NCI-H187 treated with DMSO at 0.1 percent for 48 hours (cell line): ENCODE data around the gene DNAJC2.

ENCODE experiments used
- DNase-seq: peaks from one replicate; lab custom pipeline; 2025; lab: John Stamatoyannopoulos, UW

Gene DNAJC2

GRCh38 chr7:103344453-103345149 is at the start of gene DNAJC2:
Gene DNAJC2, minus strand, starts transcription at chr7:103344767. Its CDS starts 145 bp downstream, at chr7:103344622.
- DNase-seq, result peak; percentile 87

DNA sequence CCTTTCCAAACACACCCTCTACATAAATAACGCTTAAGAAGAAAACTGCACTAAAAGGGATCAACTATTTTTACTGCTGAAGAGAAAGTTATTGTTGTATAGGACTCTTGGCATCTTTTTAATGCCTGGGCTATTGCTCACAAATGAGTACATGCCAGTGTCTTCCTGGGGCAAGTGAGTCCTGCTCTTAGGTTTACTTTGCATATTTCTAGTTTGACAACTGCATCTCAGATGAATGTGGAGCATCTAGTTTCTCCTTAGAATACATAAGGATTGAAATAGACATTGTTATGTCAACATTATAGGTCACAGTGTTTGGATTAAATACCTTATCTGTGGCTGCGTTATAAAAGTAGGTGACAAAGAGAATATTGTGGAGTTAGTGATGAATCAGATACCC is 47.4 kb upstream of the DNAJC2 start:
- DNase-seq, result no peak

DNA sequence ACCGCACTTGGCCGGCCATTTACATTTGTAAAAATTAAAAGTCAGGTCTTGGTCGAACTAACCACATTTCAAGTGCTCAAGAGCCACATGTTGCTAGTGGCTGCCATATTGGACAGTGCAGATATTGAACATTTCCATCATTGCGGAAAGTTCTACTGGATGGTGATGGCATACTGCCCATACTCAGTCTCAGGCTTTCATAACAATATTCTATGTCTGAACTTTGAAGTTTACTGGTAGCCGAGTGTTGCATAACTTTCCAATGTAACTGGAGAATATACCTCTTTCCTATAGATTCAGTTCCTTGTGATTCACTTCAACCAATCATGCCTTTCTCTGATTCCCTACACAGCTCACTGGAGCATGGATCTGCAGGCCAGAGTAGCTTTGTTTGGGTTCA is 46.6 kb upstream of the DNAJC2 start:
- no peak for DNase-seq

GRCh38 chr7:103389263-103389662 is 44.7 kb upstream of the DNAJC2 start:
- no peak for DNase-seq

- no peak for DNase-seq
Measured at GRCh38 chr7:103388469-103389140, 44.0 kb upstream of the DNAJC2 start.

- no peak for DNase-seq
Measured at GRCh38 chr7:103387242-103387641, 42.7 kb upstream of the DNAJC2 start.

- DNase-seq, result no peak
Measured at GRCh38 chr7:103382032-103382402, 37.5 kb upstream of the DNAJC2 start.

DNA sequence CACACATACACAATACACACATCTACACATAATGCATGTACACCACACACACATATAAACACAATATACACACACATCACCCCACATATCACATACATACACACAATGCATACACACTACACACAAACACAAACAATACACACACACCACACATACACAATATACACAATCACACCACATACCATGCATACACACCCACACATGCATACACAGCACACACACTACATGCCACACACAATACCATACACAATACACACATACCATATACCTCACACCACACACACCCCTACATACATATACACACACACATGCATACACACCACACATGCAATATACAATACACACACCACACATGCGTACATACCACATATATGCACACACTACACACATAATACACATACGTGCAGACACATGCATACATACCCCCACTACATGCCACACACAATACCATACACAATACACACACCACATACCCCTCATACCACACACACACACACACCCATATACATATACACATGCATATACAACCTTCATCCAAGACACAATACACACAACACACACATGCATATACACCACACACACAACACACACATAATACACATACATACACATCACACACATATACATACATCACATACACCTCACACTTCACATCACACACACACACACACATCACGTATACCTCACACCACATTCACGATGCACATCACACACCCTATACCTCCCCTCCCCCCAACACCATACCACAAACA is 36.9 kb upstream of the DNAJC2 start:
- DNase-seq, result no peak

- DNase-seq, result no peak
Measured at GRCh38 chr7:103380395-103381191, 36.0 kb upstream of the DNAJC2 start.

GRCh38 chr7:103379270-103379975 is 34.9 kb upstream of the DNAJC2 start:
- no peak for DNase-seq

GRCh38 chr7:103373866-103374643 is 29.5 kb upstream of the DNAJC2 start:
- DNase-seq, result no peak

GRCh38 chr7:103369432-103369831 is 24.9 kb upstream of the DNAJC2 start:
- no peak for DNase-seq

- DNase-seq, result no peak
Measured at GRCh38 chr7:103349805-103350204, 5.2 kb upstream of the DNAJC2 start.

DNA sequence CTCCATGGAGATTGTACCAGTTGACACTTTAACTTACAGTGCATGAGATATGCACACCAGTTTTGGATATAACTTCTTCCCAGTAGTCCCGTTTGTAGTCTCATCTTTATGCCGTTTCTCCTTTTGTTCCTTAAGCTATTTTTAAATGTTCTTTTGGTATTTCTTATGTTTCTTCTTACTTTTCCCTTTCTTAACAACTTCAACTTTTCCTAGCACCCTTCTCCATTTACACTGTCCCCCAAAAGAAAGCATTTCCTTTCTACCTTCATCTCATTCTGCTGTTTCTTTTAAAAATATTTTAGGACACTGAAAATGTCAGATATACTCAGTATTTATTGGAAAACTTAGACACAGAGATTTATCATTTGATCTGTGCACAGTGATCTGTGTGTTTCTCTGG is 4.4 kb upstream of the DNAJC2 start:
- DNase-seq, result no peak

DNA sequence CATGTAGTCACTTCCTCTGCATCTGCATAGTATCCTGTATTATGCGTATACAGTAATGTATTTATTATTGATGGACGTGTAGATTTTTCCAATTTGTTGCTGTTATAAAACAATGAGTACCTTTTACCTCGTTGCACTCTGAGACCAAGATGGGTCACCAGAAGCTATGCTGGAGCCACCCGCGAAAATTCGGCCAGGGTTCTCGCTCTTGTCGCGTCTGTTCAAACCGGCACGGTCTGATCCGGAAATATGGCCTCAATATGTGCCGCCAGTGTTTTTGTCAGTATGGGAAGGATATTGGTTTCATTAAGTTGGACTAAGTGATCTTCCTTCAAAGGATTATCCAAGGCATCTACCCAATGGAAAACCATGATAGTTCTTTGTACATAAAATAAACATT is 3.9 kb upstream of the DNAJC2 start:
- DNase-seq, result no peak

GRCh38 chr7:103347507-103348267 is 3.1 kb upstream of the DNAJC2 start, which contains the start of gene PSMC2:
Gene PSMC2, plus strand, starts transcription at chr7:103347643. Its CDS starts 69 bp downstream, at chr7:103347712.
- DNase-seq, result peak; percentile 75

- no peak for DNase-seq
Measured at GRCh38 chr7:103346396-103346795, 1.8 kb upstream of the DNAJC2 start.

GRCh38 chr7:103343758-103344452 is 662 bp downstream of the DNAJC2 start:
- DNase-seq, result no peak

DNA sequence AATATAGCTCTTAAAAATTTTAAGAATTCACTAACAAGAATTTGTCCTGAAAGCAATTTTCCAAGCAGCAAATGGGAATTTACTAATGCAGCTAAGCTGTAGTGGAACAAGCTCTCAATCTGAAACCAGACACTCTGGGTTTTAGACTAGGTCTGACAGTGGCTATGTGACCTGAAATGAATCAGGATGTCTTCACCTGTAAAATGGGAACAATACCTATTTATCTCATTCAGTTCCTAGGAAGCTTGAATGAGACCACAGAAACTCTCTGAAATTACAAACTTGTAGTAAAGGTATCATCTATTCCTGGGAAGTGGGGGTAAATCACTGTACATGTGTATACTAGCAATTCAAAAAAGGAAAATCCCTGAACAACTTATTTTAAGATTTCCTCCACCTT is 1.2 kb downstream of the DNAJC2 start:
- no peak for DNase-seq
